Parathyroid adenoma (tissue), 2 donors: Measurements from ENCODE around the gene ZNF500.

Source experiments
- H2AFZ ChIP-seq: fragments of 300-600 bp; sonication (generic); one replicate; pipeline ENCODE4 v1.7.0; 2017; ENCODE audit warnings: antibody characterized with exemption, mild to moderate bottlenecking
- H3K27ac ChIP-seq: fragments of 300-600 bp; sonication (generic); one replicate; pipeline ENCODE4 v1.7.0; 2017
- H3K27me3 ChIP-seq: fragments of 300-600 bp; sonication (generic); one replicate; pipeline ENCODE4 v1.7.0; 2017; ENCODE audit warnings: low read length; ENCODE audit not compliant: control insufficient read depth, insufficient read depth
- H3K36me3 ChIP-seq: fragments of 300-600 bp; sonication (generic); one replicate; pipeline ENCODE4 v1.7.0; 2017; ENCODE audit warnings: low read length; ENCODE audit not compliant: control insufficient read depth, insufficient read depth
- H3K4me1 ChIP-seq: fragments of 300-600 bp; sonication (generic); one replicate; pipeline ENCODE4 v1.7.0; 2017; ENCODE audit warnings: control low read depth
- H3K4me2 ChIP-seq: fragments of 300-600 bp; sonication (generic); one replicate; pipeline ENCODE4 v1.7.0; 2017; ENCODE audit warnings: low read length
- H3K4me3 ChIP-seq: fragments of 300-600 bp; sonication (generic); one replicate; pipeline ENCODE4 v1.7.0; 2017; ENCODE audit warnings: low read depth, low read length
- H3K79me2 ChIP-seq: fragments of 300-600 bp; sonication (generic); one replicate; pipeline ENCODE4 v1.7.0; 2017; ENCODE audit warnings: control low read depth
- H3K9ac ChIP-seq: fragments of 300-600 bp; sonication (generic); one replicate; pipeline ENCODE4 v1.7.0; 2017; ENCODE audit warnings: mild to moderate bottlenecking
- H3K9me3 ChIP-seq: fragments of 300-600 bp; sonication (generic); one replicate; pipeline ENCODE4 v1.7.0; 2017; ENCODE audit warnings: low read length; ENCODE audit not compliant: control insufficient read depth
- TF ChIP-seq, protein P1 (sequence below): fragments of 300-600 bp; sonication (generic); IDR thresholded peaks from one replicate; pipeline ENCODE4 v1.7.0; 2017; ENCODE audit warnings: antibody characterized with exemption, mild to moderate bottlenecking
- donor health status: primary hyperparathyroidism.

Gene ZNF500

DNA sequence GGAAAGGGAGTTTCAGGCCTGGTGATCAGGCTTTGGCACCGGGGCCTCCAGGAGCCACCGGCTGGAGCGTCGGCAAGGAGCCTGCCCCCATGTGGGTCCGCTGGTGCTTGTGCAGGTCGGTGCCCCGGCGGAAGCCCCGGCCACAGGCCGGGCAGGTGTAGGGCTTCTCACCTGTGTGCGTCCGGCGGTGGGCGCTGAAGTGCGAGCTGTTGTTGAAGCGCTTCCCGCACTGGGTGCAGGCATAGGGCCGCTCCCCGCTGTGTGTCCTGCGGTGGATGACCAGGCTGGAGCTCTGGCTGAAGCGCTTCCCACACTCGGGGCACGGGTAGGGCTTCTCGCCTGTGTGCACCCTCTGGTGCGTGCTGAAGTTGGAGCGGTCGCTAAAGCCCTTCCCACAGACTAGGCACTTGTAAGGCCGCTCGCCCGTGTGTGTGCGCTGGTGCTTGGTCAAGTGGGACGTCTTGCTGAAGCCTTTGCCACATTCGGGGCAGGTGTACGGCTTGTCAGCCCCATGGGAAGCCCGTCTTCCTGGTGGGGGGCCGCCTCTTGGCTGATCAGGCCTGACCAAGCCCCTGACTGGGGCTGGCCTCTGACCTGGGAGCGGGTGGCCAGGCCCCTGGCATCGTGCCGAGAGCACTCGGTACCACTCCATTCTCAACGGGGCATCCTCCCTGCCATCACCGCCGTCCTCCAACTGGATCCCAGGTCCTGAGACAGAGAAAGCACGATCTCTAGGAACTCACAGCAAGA lies 14.4 kb downstream of the ZNF500 start:
- Histone ChIP-seq H3K27ac (no peak overlapping the region), H3K4me3 (no peak overlapping the region), H3K27me3 (no peaks in the 10 kb centered on the region), H3K36me3 (no peaks in the 10 kb centered on the region), H3K79me2 (peaks cover 6% of the 10 kb centered on the region), H3K9ac (no peak overlapping the region), H2AFZ (no peak overlapping the region), H3K4me1 (no peaks in the 10 kb centered on the region), H3K4me2 (no peak overlapping the region), H3K9me3 (no peaks in the 10 kb centered on the region)
- TF ChIP-seq, protein P1, sequence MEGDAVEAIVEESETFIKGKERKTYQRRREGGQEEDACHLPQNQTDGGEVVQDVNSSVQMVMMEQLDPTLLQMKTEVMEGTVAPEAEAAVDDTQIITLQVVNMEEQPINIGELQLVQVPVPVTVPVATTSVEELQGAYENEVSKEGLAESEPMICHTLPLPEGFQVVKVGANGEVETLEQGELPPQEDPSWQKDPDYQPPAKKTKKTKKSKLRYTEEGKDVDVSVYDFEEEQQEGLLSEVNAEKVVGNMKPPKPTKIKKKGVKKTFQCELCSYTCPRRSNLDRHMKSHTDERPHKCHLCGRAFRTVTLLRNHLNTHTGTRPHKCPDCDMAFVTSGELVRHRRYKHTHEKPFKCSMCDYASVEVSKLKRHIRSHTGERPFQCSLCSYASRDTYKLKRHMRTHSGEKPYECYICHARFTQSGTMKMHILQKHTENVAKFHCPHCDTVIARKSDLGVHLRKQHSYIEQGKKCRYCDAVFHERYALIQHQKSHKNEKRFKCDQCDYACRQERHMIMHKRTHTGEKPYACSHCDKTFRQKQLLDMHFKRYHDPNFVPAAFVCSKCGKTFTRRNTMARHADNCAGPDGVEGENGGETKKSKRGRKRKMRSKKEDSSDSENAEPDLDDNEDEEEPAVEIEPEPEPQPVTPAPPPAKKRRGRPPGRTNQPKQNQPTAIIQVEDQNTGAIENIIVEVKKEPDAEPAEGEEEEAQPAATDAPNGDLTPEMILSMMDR: no peak

DNA sequence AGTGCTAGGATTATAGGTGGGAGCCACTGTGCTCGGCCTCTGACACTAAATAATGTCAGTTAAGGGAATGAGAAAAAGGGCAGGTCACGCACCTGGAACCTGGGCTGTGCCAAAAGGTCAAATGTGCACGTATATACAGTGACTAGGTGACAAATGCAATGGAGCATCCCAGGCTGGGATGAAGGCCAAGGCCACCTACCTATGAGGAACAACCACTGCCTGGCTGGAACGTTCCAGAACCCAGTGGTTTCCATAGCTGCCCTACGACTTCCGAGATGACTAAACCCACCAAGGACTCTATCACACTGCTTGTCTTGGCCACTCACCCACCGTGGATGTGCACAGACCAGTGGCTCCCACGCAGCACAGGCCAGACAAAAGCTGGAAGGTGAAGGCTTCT lies 16.1 kb downstream of the ZNF500 start:
- Histone ChIP-seq H3K9ac (no peak overlapping the region), H3K4me3 (no peak overlapping the region), H3K9me3 (no peaks in the 10 kb centered on the region), H3K79me2 (peaks cover 6% of the 10 kb centered on the region), H3K4me1 (no peaks in the 10 kb centered on the region), H3K27ac (no peak overlapping the region), H3K27me3 (no peaks in the 10 kb centered on the region), H2AFZ (no peak overlapping the region), H3K36me3 (no peaks in the 10 kb centered on the region), H3K4me2 (no peak overlapping the region)
- TF ChIP-seq, protein P1: no peak

DNA sequence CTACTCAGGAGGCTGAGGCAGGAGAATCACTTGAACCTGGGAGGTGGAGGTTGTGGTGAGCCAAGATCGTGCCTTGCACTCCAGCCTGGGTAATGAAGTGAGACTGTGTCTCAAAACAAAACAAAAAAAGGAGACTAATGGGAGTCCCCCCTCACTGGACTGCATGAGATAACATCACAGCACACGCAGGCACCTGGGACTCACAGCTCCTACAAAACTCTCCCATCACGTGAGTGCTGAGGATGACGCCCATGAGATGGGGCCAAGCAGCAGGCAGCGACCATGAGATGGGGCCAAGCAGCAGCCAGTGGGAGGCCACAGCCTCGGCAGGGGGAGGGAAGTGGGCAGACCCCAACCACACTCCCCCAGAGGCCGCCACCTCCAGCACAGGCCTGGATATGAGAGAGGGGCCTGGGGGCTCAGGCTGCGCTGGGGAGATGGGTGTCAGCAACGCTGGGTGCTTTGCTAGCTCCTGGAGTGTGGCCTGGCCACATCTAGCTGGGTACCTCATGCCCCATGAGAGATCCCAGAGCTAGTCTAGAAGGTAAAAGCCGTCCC lies 17.2 kb downstream of the ZNF500 start:
- TF ChIP-seq, protein P1: no peak
- peaks cover 3% of the 10 kb centered on the region for H3K79me2 ChIP-seq
- no peak overlapping the region for H3K9ac ChIP-seq
- no peak overlapping the region for H3K4me3 ChIP-seq
- no peak overlapping the region for H2AFZ ChIP-seq
- H3K4me2 ChIP-seq: no peak overlapping the region
- H3K9me3 ChIP-seq: no peaks in the 10 kb centered on the region
- no peak overlapping the region for H3K27ac ChIP-seq
- no peaks in the 10 kb centered on the region for H3K36me3 ChIP-seq
- no peaks in the 10 kb centered on the region for H3K27me3 ChIP-seq
- no peaks in the 10 kb centered on the region for H3K4me1 ChIP-seq

DNA sequence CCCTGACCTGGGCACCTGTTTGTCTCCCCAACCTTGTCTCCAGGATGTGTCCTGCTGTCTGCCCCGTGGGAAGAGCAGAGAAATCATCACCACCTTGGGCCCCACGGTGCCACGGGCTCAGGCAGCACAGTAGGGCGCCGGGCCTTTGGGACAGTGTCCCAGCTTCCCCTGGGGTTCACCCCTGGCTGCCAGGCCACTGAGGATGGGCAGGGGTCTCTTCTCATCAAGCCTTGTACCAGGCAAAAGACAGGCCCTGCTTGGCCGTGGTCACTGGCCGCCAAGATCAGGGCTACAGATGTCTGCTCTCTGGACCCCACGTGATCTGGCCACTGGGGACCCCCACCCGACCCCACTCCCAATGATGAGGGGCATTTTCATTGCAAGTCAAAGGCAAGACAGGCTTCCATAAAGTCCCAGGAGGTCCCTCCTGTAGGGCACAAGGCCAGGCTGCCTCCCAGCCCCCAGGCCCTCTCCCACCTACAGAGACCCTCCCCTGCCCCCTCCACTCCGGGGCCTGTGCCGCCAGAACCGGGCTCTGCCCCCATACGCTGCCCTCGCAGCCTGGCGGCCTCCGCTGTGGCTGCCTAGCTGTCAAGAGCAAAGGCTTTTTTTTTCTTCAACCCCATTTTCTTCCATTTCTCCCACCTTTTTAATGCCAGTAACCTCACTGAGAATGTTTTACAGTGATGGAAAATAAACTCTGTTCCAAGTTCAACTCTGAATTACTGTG lies 18.1 kb downstream of the ZNF500 start:
- no peak overlapping the region for H3K27ac ChIP-seq
- H2AFZ ChIP-seq: no peak overlapping the region
- H3K4me3 ChIP-seq: no peak overlapping the region
- H3K4me2 ChIP-seq: no peak overlapping the region
- H3K4me1 ChIP-seq: no peaks in the 10 kb centered on the region
- no peaks in the 10 kb centered on the region for H3K36me3 ChIP-seq
- H3K9ac ChIP-seq: no peak overlapping the region
- H3K27me3 ChIP-seq: no peaks in the 10 kb centered on the region
- no peaks in the 10 kb centered on the region for H3K9me3 ChIP-seq
- TF ChIP-seq, protein P1: no peak
- H3K79me2 ChIP-seq: peaks cover 2% of the 10 kb centered on the region
